K562 (cell line): ENCODE results near the gene DNAH8. TPM values are rescaled to one million over a fixed set of nuclear protein-coding genes. Genes with fewer than 3 reads are reported as not detected.

Source experiments
- ATAC-seq: fragments of 200-7000 bp; cut with Tn5 transposase; 3 replicates; pipeline ENCODE4 v1.9.1; 2020; ENCODE audit warnings: moderate library complexity
- BruUV-seq: library from RNA; stranded (reverse); fragments of 400-500 nt; replicated peaks from 2 replicates; lab custom pipeline; 2021; lab: Mats Ljungman, UMichigan
- CTCF ChIA-PET: fragments of 300-600 bp; formaldehyde crosslinking; extraction: SDS; loops from one replicate; lab custom pipeline; 2021; ENCODE audit warnings: low intra/inter-chr PET ratio; lab: Yijun Ruan, JAX
- POLR2A ChIA-PET: fragments of 300-600, 350-650 bp; sonication (Branson Sonifier 250); formaldehyde crosslinking; extraction: SDS; loops from one replicate; lab custom pipeline; 2021; ENCODE audit warnings: antibody characterized with exemption, inconsistent platforms; lab: Yijun Ruan, JAX
- DNase-seq, 4 experiments: peaks; one replicate each; pipeline versions ENCODE4 v3.0.0 to v3.0.0-alpha.2; 2011 to 2018; ENCODE audit warnings: low spot score in 3 of 4, mixed read lengths in 3 of 4; ENCODE audit errors: extremely low read depth in 1 of 4
- FAIRE-seq: peaks from 2 replicates; lab custom pipeline; 2011; peaks lifted over from hg19 to GRCh38; lab: Jason Lieb, UNC
- H2AFZ ChIP-seq: 2 replicates; pipeline ENCODE4 v1.6.0; 2011; ENCODE audit warnings: low read depth, low read length, control low read depth, inconsistent platforms
- H3K27ac ChIP-seq: fragments of 200-600 bp; 3 replicates; pipeline ENCODE4 v1.8.0; 2011; ENCODE audit warnings: low read depth, mild to moderate bottlenecking, control low read depth, inconsistent platforms, low read length, moderate library complexity, mixed read lengths; ENCODE audit errors: extremely low read depth
- H3K27me3 ChIP-seq, 2 experiments: fragments of 300-600 bp in 1 of 2; 2 replicates in 1 of 2; 3 replicates in 1 of 2; pipeline versions ENCODE4 v1.6.0 to v1.8.0; 2011; ENCODE audit warnings: inconsistent platforms in 2 of 2, low read length in 2 of 2, mild to moderate bottlenecking in 1 of 2, mixed read lengths in 1 of 2, moderate library complexity in 1 of 2; ENCODE audit not compliant: control insufficient read depth in 2 of 2, insufficient read depth in 2 of 2
- H3K36me3 ChIP-seq: fragments of 300-600 bp; 3 replicates; pipeline ENCODE4 v1.8.0; 2011; ENCODE audit warnings: mild to moderate bottlenecking, low read length, inconsistent platforms; ENCODE audit not compliant: control insufficient read depth, insufficient read depth
- H3K4me1 ChIP-seq, 2 experiments: fragments of 200-600 bp in 1 of 2; replicated peaks in 1 of 2; 2 replicates in 1 of 2; 3 replicates in 1 of 2; pipeline versions ENCODE4 v1.5.1 to v1.8.0; 2011; ENCODE audit warnings: inconsistent platforms in 2 of 2, low read length in 2 of 2, mild to moderate bottlenecking in 1 of 2, mixed read lengths in 1 of 2, moderate library complexity in 1 of 2; ENCODE audit not compliant: control insufficient read depth in 2 of 2, insufficient read depth in 2 of 2
- H3K4me2 ChIP-seq: 2 replicates; pipeline ENCODE4 v1.6.1; 2011; ENCODE audit warnings: low read length, control low read depth, inconsistent platforms, mixed read lengths; ENCODE audit not compliant: insufficient read depth
- H3K4me3 ChIP-seq: fragments of 200-600 bp; sonication (generic), shearing (Covaris generic); 2 replicates; pipeline ENCODE4 v1.5.1; 2016; ENCODE audit warnings: control low read depth, inconsistent platforms
- H3K79me2 ChIP-seq: fragments of 200-600 bp; 3 replicates; pipeline ENCODE4 v1.8.0; 2011; ENCODE audit warnings: low read length, inconsistent platforms; ENCODE audit not compliant: control insufficient read depth, insufficient read depth
- H3K9ac ChIP-seq, 2 experiments: 2 replicates each; pipeline versions ENCODE4 v1.6.0 to v1.6.1; 2011; ENCODE audit warnings: low read depth in 2 of 2, low read length in 2 of 2, control low read depth in 1 of 2, inconsistent platforms in 1 of 2, mild to moderate bottlenecking in 1 of 2, mixed read lengths in 1 of 2; ENCODE audit not compliant: insufficient read depth in 1 of 2
- H3K9me1 ChIP-seq: one replicate; pipeline ENCODE4 v1.6.0; 2011; ENCODE audit warnings: inconsistent platforms, mild to moderate bottlenecking, low read length, moderate library complexity; ENCODE audit not compliant: control insufficient read depth, insufficient read depth
- H3K9me3 ChIP-seq: replicated peaks from 2 replicates; pipeline ENCODE4 v1.5.1; 2011; ENCODE audit warnings: low read depth, low read length, inconsistent platforms; ENCODE audit not compliant: control insufficient read depth, insufficient read depth
- H4K20me1 ChIP-seq: replicated peaks from 2 replicates; pipeline ENCODE4 v1.6.1; 2011; ENCODE audit warnings: low read length, inconsistent platforms, mixed read lengths; ENCODE audit not compliant: control insufficient read depth, insufficient read depth
- CHCHD3 ChIP-seq: fragments of 250-450 bp; sonication (Bioruptor Pico); IDR thresholded peaks from 2 replicates; pipeline ENCODE4 v2.1.2; 2022; ENCODE audit warnings: mild to moderate bottlenecking
- CTCF ChIP-seq, 3 experiments: IDR thresholded peaks in 2 of 3; conservative IDR thresholded peaks in 1 of 3; 2 replicates each; pipeline ENCODE4 v1.5.1; 2011 to 2012; ENCODE audit warnings: low read length in 3 of 3, mild to moderate bottlenecking in 3 of 3, control low read depth in 2 of 3, improper control_type of control experiment in 1 of 3, inconsistent platforms in 1 of 3, low read depth in 1 of 3, mixed read lengths in 1 of 3, moderate library complexity in 1 of 3; ENCODE audit not compliant: insufficient read depth in 2 of 3
- CXXC5 ChIP-seq: fragments of 250-450 bp; sonication (Bioruptor Pico); IDR thresholded peaks from 2 replicates; pipeline ENCODE4 v1.8.0; 2022; ENCODE audit warnings: inconsistent platforms, mild to moderate bottlenecking, moderate library complexity
- E2F1 ChIP-seq: sonication (generic); formaldehyde crosslinking; IDR thresholded peaks from 2 replicates; pipeline ENCODE4 v1.8.1; 2023; ENCODE audit warnings: mild to moderate bottlenecking, missing genetic modification reagents, moderate library complexity
- KDM4B ChIP-seq, 2 experiments: fragments of 450-650 bp in 1 of 2; sonication (generic) in 1 of 2; IDR thresholded peaks; 2 replicates each; pipeline ENCODE4 v1.6.1; 2016 to 2017; ENCODE audit warnings: borderline replicate concordance in 2 of 2, antibody characterized with exemption in 1 of 2, low read depth in 1 of 2, mild to moderate bottlenecking in 1 of 2
- KDM5B ChIP-seq: fragments of 200-600 bp; sonication (generic); IDR thresholded peaks from 2 replicates; pipeline ENCODE4 v1.6.1; 2012; ENCODE audit warnings: low read depth, mild to moderate bottlenecking, moderate library complexity, low read length, control low read depth, inconsistent platforms; ENCODE audit not compliant: insufficient replicate concordance
- NFYB ChIP-seq: IDR thresholded peaks from 2 replicates; pipeline ENCODE4 v1.6.1; 2011; ENCODE audit warnings: mild to moderate bottlenecking, moderate library complexity; ENCODE audit not compliant: insufficient read length; ENCODE audit errors: extremely low read depth
- TAF9B ChIP-seq: fragments of 450-650 bp; IDR thresholded peaks from 2 replicates; pipeline ENCODE4 v1.6.1; 2018; ENCODE audit warnings: mild to moderate bottlenecking; ENCODE audit not compliant: partially characterized antibody
- XRCC5 ChIP-seq: fragments of 200-400 bp; formaldehyde crosslinking; IDR thresholded peaks from 2 replicates; pipeline ENCODE4 v1.6.1; 2017; ENCODE audit warnings: low read depth, mild to moderate bottlenecking, low read length
- ZNF232 ChIP-seq: sonication (generic); formaldehyde crosslinking; IDR thresholded peaks from 2 replicates; pipeline ENCODE4 v1.8.0; 2022; ENCODE audit warnings: mild to moderate bottlenecking, missing genetic modification reagents
- ZNF384 ChIP-seq: IDR thresholded peaks from 2 replicates; pipeline ENCODE4 v1.6.1; 2012; ENCODE audit warnings: low read depth, low read length, improper control_type of control experiment
- ZNF740 ChIP-seq, 3 experiments: fragments of 200-800 bp in 1 of 3; sonication (Bioruptor generic) in 1 of 3; sonication (generic) in 1 of 3; formaldehyde crosslinking in 1 of 3; IDR thresholded peaks; 2 replicates each; pipeline versions ENCODE4 v1.6.1 to v1.8.0; 2016 to 2022; ENCODE audit warnings: mild to moderate bottlenecking in 2 of 3, missing compliant biosample characterization in 2 of 3, missing genetic modification characterization in 2 of 3, missing genetic modification reagents in 1 of 3
- ZSCAN32 ChIP-seq: fragments of 450-650 bp; formaldehyde crosslinking; IDR thresholded peaks from 2 replicates; pipeline ENCODE4 v1.4.0; 2020; ENCODE audit warnings: mild to moderate bottlenecking, moderate library complexity
- WGBS: fragments of 100-300 bp; shearing (Covaris generic); methylation state at CpG from one replicate; pipeline ENCODE4 v1.1.6; 2016; ENCODE audit warnings: low coverage, mixed read lengths; ENCODE audit not compliant: insufficient coverage; ENCODE audit errors: missing lambda C conversion rate; 5-methylcytosine and 5-hydroxymethylcytosine counted together
- in situ Hi-C: fragments of 300-500 bp; cut with MboI; formaldehyde crosslinking; loops from 4 replicates; pipeline ENCODE4 v1.15.0; 2018; ENCODE audit warnings: inconsistent platforms, mixed read lengths
- intact Hi-C: fragments of 100-400 bp; cut with micrococcal nuclease; formaldehyde crosslinking; loops from 2 replicates; pipeline ENCODE4 v1.14.2; 2022
- polyA plus RNA-seq, 8 experiments: library from polyadenylated mRNA; depleted of rRNA in 4 of 8; stranded (reverse) in 5 of 8; unstranded in 3 of 8; fragments of >200 nt; fragmentation: Nextera tagmentation in 2 of 8; fragmentation: Illumina TruSeq in 1 of 8; extraction: Ambion mirVana in 2 of 8; extraction: Trizol in 1 of 8; gene quantifications; 2 replicates each; pipeline versions ENCODE4 v1.2.1 to v1.2.3, GENCODE V29; 2011 to 2014; ENCODE audit warnings: inconsistent platforms in 1 of 8, missing spikeins in 1 of 8
- total RNA-seq, 7 experiments: library from RNA; depleted of rRNA in 6 of 7; stranded (reverse); fragments of >200 nt in 6 of 7; fragmentation: Illumina TruSeq in 2 of 7; extraction: Trizol in 2 of 7; gene quantifications; 2 replicates each; pipeline versions ENCODE4 v1.2.1 to v1.2.3, GENCODE V29; 2011 to 2021; ENCODE audit warnings: low replicate concordance in 1 of 7
- TF ChIP-seq, protein P1 (sequence below): fragments of 250-450 bp; sonication (Bioruptor Pico); IDR thresholded peaks from 2 replicates; pipeline ENCODE4 v1.6.1; 2021; ENCODE audit warnings: mild to moderate bottlenecking
- TF ChIP-seq, protein P2 (sequence below), 2 experiments: fragments of 450-650 bp in 1 of 2; sonication (generic) in 1 of 2; formaldehyde crosslinking in 1 of 2; IDR thresholded peaks in 1 of 2; conservative IDR thresholded peaks in 1 of 2; 2 replicates each; pipeline versions ENCODE4 v1.6.1 to v1.8.1; 2016 to 2023; ENCODE audit warnings: mild to moderate bottlenecking in 2 of 2, moderate library complexity in 2 of 2, inconsistent platforms in 1 of 2, missing genetic modification reagents in 1 of 2

DNAH8 gene
- total and polyA plus RNA-seq, 9 of the 15 experiments (the other 6 are each of a cell fraction or from before 2014, with no cell fraction given) = 1.2 to 4.2 (median 2.9) TPM

DNA sequence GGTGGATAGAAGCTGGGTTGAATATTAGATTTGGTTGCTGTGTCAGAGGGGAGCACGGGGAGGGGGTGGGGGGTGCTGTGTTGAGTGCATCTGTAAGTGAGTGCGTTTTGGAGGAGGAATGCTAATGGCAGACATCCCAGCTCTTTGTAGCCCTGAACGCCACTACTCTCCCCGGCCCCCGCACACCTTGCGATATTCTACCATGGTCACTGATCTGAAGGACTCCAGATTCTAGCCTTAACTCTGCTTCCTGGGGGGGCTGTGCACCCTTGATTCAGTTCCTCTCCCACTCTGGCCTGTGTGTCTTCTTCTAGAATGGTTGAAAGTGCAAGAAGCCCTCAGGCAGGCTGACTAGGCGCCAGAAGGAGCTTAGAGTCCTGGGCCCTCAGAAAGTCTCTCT lies 340.6 kb downstream of the DNAH8 start:
- Histone ChIP-seq H2AFZ (no peak overlapping the region), H3K27me3 (peaks cover 24 to 62% of the 10 kb centered on the region in 2 experiments), H3K79me2 (no peaks in the 10 kb centered on the region), H3K4me2 (no peak overlapping the region), H3K4me3 (no peak overlapping the region), H3K4me1 (no peaks in the 10 kb centered on the region; a peak in 1 of 5 replicates), H3K9ac (no peak overlapping the region), H3K36me3 (no peaks in the 10 kb centered on the region), H3K9me1 (no peaks in the 10 kb centered on the region), H4K20me1 (peaks cover 22% of the 10 kb centered on the region), H3K9me3 (no peaks in the 10 kb centered on the region), H3K27ac (no peak overlapping the region)
- ChIA-PET CTCF (no interaction called here), POLR2A (interaction anchor here (0.7 to 1.4 kb wide), 3 partner anchors 11 to 577 kb away, joined by 3 to 6 read pairs (median 3); no protein-coding TSS in a partner anchor)
- no TSS peak for BruUV-seq
- FAIRE-seq (no peak), DNase-seq (no peak), ATAC-seq (no peak)
- in situ Hi-C loops = no loop called here
- WGBS = 0% methylated on average over 7 of the region's 7 CpGs
- intact Hi-C loops = no loop called here
- no peak for TF ChIP-seq CXXC5 (CRISPR knock-in tag)
- TF ChIP-seq, protein P1, sequence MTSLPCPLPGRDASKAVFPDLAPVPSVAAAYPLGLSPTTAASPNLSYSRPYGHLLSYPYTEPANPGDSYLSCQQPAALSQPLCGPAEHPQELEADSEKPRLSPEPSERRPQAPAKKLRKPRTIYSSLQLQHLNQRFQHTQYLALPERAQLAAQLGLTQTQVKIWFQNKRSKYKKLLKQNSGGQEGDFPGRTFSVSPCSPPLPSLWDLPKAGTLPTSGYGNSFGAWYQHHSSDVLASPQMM (CRISPR knock-in tag) = no peak
- no peak for TF ChIP-seq KDM4B (IDR thresholded peaks at IDR 0.05; ENCODE audit: borderline replicate concordance in 2 of 2, low read depth in 1 of 2)
- TF ChIP-seq CHCHD3 (CRISPR knock-in tag) = no peak
- no peak for TF ChIP-seq XRCC5
- no peak for TF ChIP-seq KDM5B
- no peak for TF ChIP-seq CTCF (IDR thresholded peaks at IDR 0.05 in 2 of 3, conservative IDR thresholded peaks at IDR 0.05 in 1 of 3; ENCODE audit: insufficient read depth in 2 of 3, low read depth in 1 of 3, low read length in 3 of 3)
- TF ChIP-seq ZNF384 = no peak
- TF ChIP-seq, protein P2, sequence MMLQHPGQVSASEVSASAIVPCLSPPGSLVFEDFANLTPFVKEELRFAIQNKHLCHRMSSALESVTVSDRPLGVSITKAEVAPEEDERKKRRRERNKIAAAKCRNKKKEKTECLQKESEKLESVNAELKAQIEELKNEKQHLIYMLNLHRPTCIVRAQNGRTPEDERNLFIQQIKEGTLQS (IDR thresholded peaks at IDR 0.05) = no peak
- TF ChIP-seq, protein P2 (CRISPR knock-in tag; conservative IDR thresholded peaks at IDR 0.05) = no peak
- TF ChIP-seq E2F1 (CRISPR knock-in tag) = no peak
- no peak for TF ChIP-seq ZNF232 (CRISPR knock-in tag)
- TF ChIP-seq NFYB = no peak
- TF ChIP-seq TAF9B = no peak
- TF ChIP-seq ZNF740 (CRISPR knock-in tag; IDR thresholded peaks at IDR 0.05) = no peak
- no peak for TF ChIP-seq ZNF740 (tag; IDR thresholded peaks at IDR 0.05)
- no peak for TF ChIP-seq ZSCAN32 (CRISPR knock-in tag)
